Measurements from ENCODE around the gene ST3GAL3. TPM values are rescaled to one million over a fixed set of nuclear protein-coding genes. Genes with fewer than 3 reads are reported as not detected.

Gene ST3GAL3
- polyA plus RNA-seq, 1 donor (not counting 4 experiments of a cell fraction or from before 2014, with no cell fraction given): 10.0 TPM

- Histone ChIP-seq H4K20me1 (ENCODE audit: control insufficient read depth, extremely low read depth, insufficient read depth, low read length) (no peaks in the 10 kb centered on the region), H3K9me1 (ENCODE audit: control insufficient read depth, extremely low read depth, insufficient read depth, low read length) (no peaks in the 10 kb centered on the region), H3K9ac (ENCODE audit: control insufficient read depth, extremely low read depth, insufficient read depth, low read length) (peak overlapping the region; percentile 66), H3K79me2 (ENCODE audit: control insufficient read depth, insufficient read depth, low read length) (no peaks in the 10 kb centered on the region), H3K27me3 (ENCODE audit: control insufficient read depth, extremely low read depth, insufficient read depth, low read length) (no peaks in the 10 kb centered on the region), H3K4me1 (ENCODE audit: control insufficient read depth, extremely low read depth, insufficient read depth, low read length) (peaks cover 45% of the 10 kb centered on the region), H3K36me3 (ENCODE audit: control insufficient read depth in 2 of 2, extremely low read depth in 1 of 2, insufficient read depth in 2 of 2, low read length in 2 of 2) (no peaks in the 10 kb centered on the region), H2AFZ (ENCODE audit: control insufficient read depth, low read length) (no peak overlapping the region), H3K4me3 (ENCODE audit: control insufficient read depth in 2 of 3, extremely low read depth in 1 of 3, insufficient read depth in 2 of 3, low read depth in 1 of 3, low read length in 3 of 3) (no peak overlapping the region), H3K27ac (ENCODE audit: control insufficient read depth, insufficient read depth, low read length) (peak overlapping the region; percentile 88), H3K9me3 (ENCODE audit: control insufficient read depth, low read depth, low read length) (no peaks in the 10 kb centered on the region), H3K4me2 (ENCODE audit: control insufficient read depth, extremely low read depth, insufficient read depth, low read depth, low read length) (peak overlapping the region; percentile 39)
- FAIRE-seq (peak; percentile 92), DNase-seq (ENCODE audit: low read depth, low spot score) (peak; percentile 58)
- TF ChIP-seq CTCF (optimal IDR thresholded peaks at IDR 0.05 in 1 of 3, IDR thresholded peaks at IDR 0.05 in 1 of 3, conservative IDR thresholded peaks at IDR 0.05 in 1 of 3; ENCODE audit: extremely low read depth in 1 of 3, insufficient read depth in 2 of 3, low read length in 3 of 3) (no peak), EZH2 (IDR thresholded peaks at IDR 0.05; ENCODE audit: low read length) (no peak)
- dilution Hi-C loops (cut with MboI; ENCODE audit: extremely low pct_ligation_motif_present, low sequenced_read_pairs): no loop called here
These were observed 178.0 kb downstream of the ST3GAL3 start for GRCh38 chr1:43885279-43885801.

- Histone ChIP-seq H4K20me1 (ENCODE audit: control insufficient read depth, extremely low read depth, insufficient read depth, low read length) (no peaks in the 10 kb centered on the region), H2AFZ (ENCODE audit: control insufficient read depth, low read length) (no peak overlapping the region), H3K4me2 (ENCODE audit: control insufficient read depth, extremely low read depth, insufficient read depth, low read depth, low read length) (no peak overlapping the region), H3K9ac (ENCODE audit: control insufficient read depth, extremely low read depth, insufficient read depth, low read length) (no peak overlapping the region), H3K27me3 (ENCODE audit: control insufficient read depth, extremely low read depth, insufficient read depth, low read length) (no peaks in the 10 kb centered on the region), H3K27ac (ENCODE audit: control insufficient read depth, insufficient read depth, low read length) (peak overlapping the region; percentile 22), H3K9me1 (ENCODE audit: control insufficient read depth, extremely low read depth, insufficient read depth, low read length) (no peaks in the 10 kb centered on the region), H3K4me3 (ENCODE audit: control insufficient read depth in 2 of 3, extremely low read depth in 1 of 3, insufficient read depth in 2 of 3, low read depth in 1 of 3, low read length in 3 of 3) (no peak overlapping the region), H3K79me2 (ENCODE audit: control insufficient read depth, insufficient read depth, low read length) (no peaks in the 10 kb centered on the region), H3K9me3 (ENCODE audit: control insufficient read depth, low read depth, low read length) (no peaks in the 10 kb centered on the region), H3K36me3 (ENCODE audit: control insufficient read depth in 2 of 2, extremely low read depth in 1 of 2, insufficient read depth in 2 of 2, low read length in 2 of 2) (no peaks in the 10 kb centered on the region), H3K4me1 (ENCODE audit: control insufficient read depth, extremely low read depth, insufficient read depth, low read length) (peaks cover 45% of the 10 kb centered on the region)
- FAIRE-seq (peak; percentile 85), DNase-seq (ENCODE audit: low read depth, low spot score) (no peak)
- TF ChIP-seq EZH2 (IDR thresholded peaks at IDR 0.05; ENCODE audit: low read length) (no peak), CTCF (optimal IDR thresholded peaks at IDR 0.05 in 1 of 3, IDR thresholded peaks at IDR 0.05 in 1 of 3, conservative IDR thresholded peaks at IDR 0.05 in 1 of 3; ENCODE audit: extremely low read depth in 1 of 3, insufficient read depth in 2 of 3, low read length in 3 of 3) (no peak)
- dilution Hi-C loops (cut with MboI; ENCODE audit: extremely low pct_ligation_motif_present, low sequenced_read_pairs): no loop called here
These were observed 180.4 kb downstream of the ST3GAL3 start for GRCh38 chr1:43887748-43888147.

All from keratinocyte (primary cell).